H1 (cell line): Measurements from ENCODE around the gene MPPED1. TPM values are rescaled to one million over a fixed set of nuclear protein-coding genes. Genes with fewer than 3 reads are reported as not detected.

Experiments used
- CTCF ChIA-PET: fragments of 300-600 bp; sonication (Branson Sonifier 250); formaldehyde crosslinking; loops from one replicate; lab custom pipeline; 2021; ENCODE audit not compliant: partially characterized antibody; lab: Charles Lee
- POLR2A ChIA-PET: fragments of 300-600 bp; sonication (Branson Sonifier 250); formaldehyde crosslinking; loops from one replicate; lab custom pipeline; 2021; ENCODE audit warnings: inconsistent platforms; ENCODE audit not compliant: partially characterized antibody; lab: Charles Lee
- DNase-seq, 2 experiments: peaks; one replicate each; pipeline versions ENCODE4 v3.0.0 to v3.0.0-alpha.2; 2010 to 2022; ENCODE audit warnings: low spot score in 2 of 2, low read depth in 1 of 2, mixed read lengths in 1 of 2
- FAIRE-seq: peaks from 2 replicates; lab custom pipeline; 2011; peaks lifted over from hg19 to GRCh38; lab: Jason Lieb, UNC
- H2AFZ ChIP-seq: 2 replicates; pipeline ENCODE4 v1.8.1; 2012; ENCODE audit warnings: low read length, inconsistent platforms
- H2AK5ac ChIP-seq: 2 replicates; pipeline ENCODE4 v1.6.1; 2013; ENCODE audit warnings: low read depth, low read length
- H2BK120ac ChIP-seq: replicated peaks from 2 replicates; pipeline ENCODE3; 2013; ENCODE audit warnings: low read depth, low read length, inconsistent platforms
- H2BK12ac ChIP-seq: 2 replicates; pipeline ENCODE4 v1.6.1; 2013; ENCODE audit warnings: low read depth, low read length
- H2BK15ac ChIP-seq: 2 replicates; pipeline ENCODE4 v1.6.1; 2013; ENCODE audit warnings: low read length
- H2BK20ac ChIP-seq: 2 replicates; pipeline ENCODE4 v1.6.1; 2013; ENCODE audit warnings: low read length
- H2BK5ac ChIP-seq: 2 replicates; pipeline ENCODE4 v1.6.1; 2013; ENCODE audit warnings: low read depth, low read length
- H3K14ac ChIP-seq: 2 replicates; pipeline ENCODE4 v1.6.1; 2013; ENCODE audit warnings: inconsistent platforms; ENCODE audit not compliant: insufficient read length
- H3K18ac ChIP-seq: 2 replicates; pipeline ENCODE4 v1.6.1; 2013; ENCODE audit warnings: low read length; ENCODE audit errors: extremely low read depth
- H3K23ac ChIP-seq: 2 replicates; pipeline ENCODE4 v1.6.1; 2013; ENCODE audit warnings: inconsistent platforms; ENCODE audit not compliant: insufficient read length
- H3K23me2 ChIP-seq: 2 replicates; pipeline ENCODE4 v1.6.1; 2013; ENCODE audit warnings: low read depth, low read length
- H3K27ac ChIP-seq: 2 replicates; pipeline ENCODE4 v1.6.1; 2011; ENCODE audit warnings: low read depth, low read length, inconsistent platforms
- H3K27me3 ChIP-seq, 4 experiments: replicated peaks in 1 of 4; 1 replicate in 1 of 4; 2 replicates in 3 of 4; pipeline versions ENCODE4 v1.6.1 to v1.8.1; 2011 to 2013; ENCODE audit warnings: low read length in 3 of 4, mild to moderate bottlenecking in 3 of 4, inconsistent platforms in 2 of 4, mixed read lengths in 2 of 4, moderate library complexity in 1 of 4; ENCODE audit not compliant: control insufficient read depth in 3 of 4, insufficient read depth in 3 of 4; ENCODE audit errors: extremely low read depth in 1 of 4
- H3K36me3 ChIP-seq, 4 experiments: 2 replicates each; pipeline versions ENCODE4 v1.6.1 to v1.8.1; 2011 to 2013; ENCODE audit warnings: mild to moderate bottlenecking in 4 of 4, low read length in 3 of 4, moderate library complexity in 2 of 4, control low read depth in 1 of 4, inconsistent platforms in 1 of 4; ENCODE audit not compliant: insufficient read depth in 4 of 4, control insufficient read depth in 2 of 4
- H3K4ac ChIP-seq: replicated peaks from 2 replicates; pipeline ENCODE3; 2013; ENCODE audit warnings: low read length, low read depth, mixed read lengths, inconsistent platforms; ENCODE audit not compliant: insufficient read length
- H3K4me1 ChIP-seq, 4 experiments: replicated peaks in 1 of 4; 1 replicate in 1 of 4; 2 replicates in 3 of 4; pipeline versions ENCODE4 v1.6.1 to v1.8.1; 2011 to 2013; ENCODE audit warnings: low read length in 3 of 4, inconsistent platforms in 2 of 4, mixed read lengths in 1 of 4; ENCODE audit not compliant: insufficient read depth in 4 of 4, control insufficient read depth in 3 of 4
- H3K4me2 ChIP-seq, 2 experiments: 2 replicates each; pipeline versions ENCODE4 v1.6.1 to v1.8.1; 2011 to 2013; ENCODE audit warnings: low read depth in 2 of 2, low read length in 2 of 2, control low read depth in 1 of 2, inconsistent platforms in 1 of 2, mild to moderate bottlenecking in 1 of 2; ENCODE audit not compliant: insufficient read depth in 1 of 2
- H3K4me3 ChIP-seq, 4 experiments: fragments of 200-600, 300-600 bp in 1 of 4; sonication (generic), shearing (Covaris generic), sonication (Bioruptor Twin) in 1 of 4; 2 replicates each; pipeline versions ENCODE4 v1.5.1 to v1.8.1; 2011 to 2016; ENCODE audit warnings: low read length in 4 of 4, low read depth in 3 of 4, control low read depth in 2 of 4, inconsistent platforms in 2 of 4, mild to moderate bottlenecking in 2 of 4, mixed read lengths in 1 of 4, moderate library complexity in 1 of 4; ENCODE audit not compliant: insufficient read depth in 2 of 4; ENCODE audit errors: extremely low read depth in 1 of 4
- H3K56ac ChIP-seq: replicated peaks from 2 replicates; pipeline ENCODE3; 2013; ENCODE audit warnings: low read depth, mild to moderate bottlenecking, mixed read lengths, low read length, inconsistent platforms; ENCODE audit not compliant: insufficient read length
- H3K79me1 ChIP-seq: 2 replicates; pipeline ENCODE4 v1.6.1; 2013; ENCODE audit warnings: low read depth, low read length, control low read depth
- H3K79me2 ChIP-seq, 2 experiments: 2 replicates each; pipeline versions ENCODE4 v1.6.1 to v1.8.1; 2012 to 2013; ENCODE audit warnings: low read length in 2 of 2, mild to moderate bottlenecking in 2 of 2, inconsistent platforms in 1 of 2; ENCODE audit not compliant: insufficient read depth in 2 of 2, control insufficient read depth in 1 of 2
- H3K9ac ChIP-seq, 4 experiments: replicated peaks in 1 of 4; 1 replicate in 1 of 4; 2 replicates in 3 of 4; pipeline versions ENCODE4 v1.6.1 to v1.8.1; 2011 to 2013; ENCODE audit warnings: low read depth in 3 of 4, low read length in 3 of 4, control low read depth in 2 of 4, mild to moderate bottlenecking in 2 of 4, moderate library complexity in 2 of 4, inconsistent platforms in 1 of 4; ENCODE audit errors: extremely low read depth in 1 of 4
- H3K9me3 ChIP-seq, 2 experiments: 2 replicates each; pipeline versions ENCODE4 v1.6.1 to v1.8.1; 2012 to 2013; ENCODE audit warnings: mild to moderate bottlenecking in 2 of 2, moderate library complexity in 2 of 2, control low read depth in 1 of 2, inconsistent platforms in 1 of 2, low read depth in 1 of 2, low read length in 1 of 2, mixed read lengths in 1 of 2; ENCODE audit not compliant: insufficient read depth in 2 of 2
- H4K20me1 ChIP-seq, 2 experiments: replicated peaks in 1 of 2; 2 replicates each; pipeline versions ENCODE3 to v1.8.1; 2011 to 2013; ENCODE audit warnings: inconsistent platforms in 2 of 2, low read length in 2 of 2, mild to moderate bottlenecking in 1 of 2; ENCODE audit not compliant: insufficient read depth in 2 of 2, control insufficient read depth in 1 of 2
- H4K5ac ChIP-seq: 2 replicates; pipeline ENCODE4 v1.6.1; 2013; ENCODE audit warnings: low read length, low read depth, mixed read lengths, inconsistent platforms; ENCODE audit not compliant: insufficient read length
- H4K8ac ChIP-seq: 2 replicates; pipeline ENCODE4 v1.8.0; 2013; ENCODE audit warnings: mild to moderate bottlenecking, moderate library complexity, low read length, inconsistent platforms; ENCODE audit not compliant: insufficient read depth; ENCODE audit errors: extremely low read depth
- H4K91ac ChIP-seq: replicated peaks from 2 replicates; pipeline ENCODE3; 2013; ENCODE audit warnings: low read length, mixed read lengths, inconsistent platforms; ENCODE audit not compliant: insufficient read length
- HDAC2 ChIP-seq, 2 experiments: fragments of 300-600 bp in 1 of 2; sonication (generic) in 1 of 2; IDR thresholded peaks; 2 replicates each; pipeline ENCODE4 v1.6.1; 2011 to 2012; ENCODE audit warnings: low read depth in 2 of 2, low read length in 2 of 2, mild to moderate bottlenecking in 2 of 2, moderate library complexity in 2 of 2, borderline replicate concordance in 1 of 2, inconsistent platforms in 1 of 2
- RFX5 ChIP-seq: IDR thresholded peaks from 2 replicates; pipeline ENCODE4 v1.6.1; 2011; ENCODE audit warnings: low read depth, low read length, improper control_type of control experiment, borderline replicate concordance
- SIRT6 ChIP-seq: IDR thresholded peaks from one replicate; pipeline ENCODE4 v1.7.1; 2012; ENCODE audit warnings: low read length, inconsistent platforms
- SP2 ChIP-seq: IDR thresholded peaks from 2 replicates; pipeline ENCODE4 v1.6.1; 2012; ENCODE audit warnings: mild to moderate bottlenecking, low read length, inconsistent platforms
- whole genome bisulfite sequencing, 2 experiments: shearing (Covaris generic) in 1 of 2; methylation state at CpG; one replicate each; pipeline versions ENCODE4 v1.1.6 to v1.1.7; 2013 to 2015; ENCODE audit warnings: low lambda C conversion rate in 2 of 2, mixed read lengths in 2 of 2, inconsistent platforms in 1 of 2, low coverage in 1 of 2, missing lambda C conversion rate in 1 of 2; ENCODE audit not compliant: insufficient replicate concordance in 2 of 2, insufficient coverage in 1 of 2, insufficient read length in 1 of 2; ENCODE audit errors: extremely low coverage in 1 of 2, missing lambda C conversion rate in 1 of 2; 5-methylcytosine and 5-hydroxymethylcytosine counted together
- polyA plus RNA-seq, 7 experiments: library from polyadenylated mRNA; depleted of rRNA in 3 of 7; stranded (reverse) in 5 of 7; unstranded in 2 of 7; fragments of >200 nt in 5 of 7; fragments of 200-250 nt in 2 of 7; gene quantifications; 1 replicate in 5 of 7; 2 replicates in 1 of 7; 4 replicates in 1 of 7; pipeline versions ENCODE4 v1.2.1 to v1.2.3, GENCODE V29; 2011 to 2013; ENCODE audit warnings: missing spikeins in 2 of 7, mixed read lengths in 2 of 7
- total RNA-seq: library from RNA; stranded (reverse); fragmentation: NEBNext Ultra II Directional; extraction: Animal tissue kit (Norgen Biotek cat#: 25700); gene quantifications from 2 replicates; pipeline ENCODE4 v1.2.1, GENCODE V29; 2021

MPPED1 gene
- total and polyA plus RNA-seq, 2 of the 8 experiments (the other 6 are each of a cell fraction or from before 2014, with no cell fraction given) = 0.29 to 0.37 TPM

DNA sequence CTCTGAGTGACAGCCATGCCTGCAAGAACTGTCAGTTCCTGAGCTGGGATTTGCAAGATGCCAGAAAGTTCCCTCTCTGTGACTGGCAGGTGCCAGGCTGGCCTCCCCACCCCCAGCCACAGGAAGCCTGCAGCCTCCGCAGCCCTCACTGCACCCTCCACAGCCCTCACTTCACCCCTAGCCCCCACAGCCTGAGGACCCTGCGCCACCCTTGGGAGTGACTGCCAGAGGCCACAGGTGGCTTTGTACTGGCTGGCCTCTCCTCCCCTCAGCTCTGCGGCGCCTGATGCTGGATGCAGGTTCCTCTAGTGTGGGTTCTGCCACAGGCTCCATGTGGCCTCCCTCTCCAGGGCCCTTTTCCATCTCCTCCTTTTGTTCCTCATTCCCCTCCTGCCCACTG is 28.7 kb downstream of the MPPED1 start:
- no peak overlapping the region for H3K9ac ChIP-seq
- no peaks in the 10 kb centered on the region for H3K79me1 ChIP-seq
- H2AK5ac ChIP-seq = no peak overlapping the region
- DNase-seq (no peak), FAIRE-seq (no peak)
- no peak overlapping the region for H3K18ac ChIP-seq
- H3K27ac ChIP-seq = no peak overlapping the region
- H2BK120ac ChIP-seq = no peak overlapping the region
- no peaks in the 10 kb centered on the region for H3K79me2 ChIP-seq
- no peak overlapping the region; the same call in 1 of the 2 replicates for H4K8ac ChIP-seq
- no peak for TF ChIP-seq HDAC2 (IDR thresholded peaks at IDR 0.05; ENCODE audit: borderline replicate concordance in 1 of 2, low read depth in 2 of 2, low read length in 2 of 2)
- no peak for TF ChIP-seq SP2
- TF ChIP-seq SIRT6 = no peak
- no peak for TF ChIP-seq RFX5
- H2AFZ ChIP-seq = no peak overlapping the region
- ChIA-PET POLR2A (no interaction called here), CTCF (interaction anchor here (1.1 to 2.6 kb wide), 4 partner anchors 9 to 53 kb away, joined by 3 to 12 read pairs (median 4); no protein-coding TSS in a partner anchor)
- 80% methylated on average over 4 of the region's 4 CpGs; no CpG with 5 or more reads in 1 of the 2 experiments for WGBS, 2 experiments
- H3K27me3 ChIP-seq = no peaks in the 10 kb centered on the region
- no peak overlapping the region for H4K91ac ChIP-seq
- no peaks in the 10 kb centered on the region for H3K23me2 ChIP-seq
- H3K14ac ChIP-seq = no peak overlapping the region
- no peak overlapping the region for H3K4me3 ChIP-seq
- H3K4me1 ChIP-seq = no peaks in the 10 kb centered on the region
- H2BK12ac ChIP-seq = no peak overlapping the region
- H4K20me1 ChIP-seq = no peaks in the 10 kb centered on the region
- H2BK5ac ChIP-seq = no peak overlapping the region
- no peak overlapping the region for H3K4me2 ChIP-seq
- no peaks in the 10 kb centered on the region for H3K36me3 ChIP-seq
- H3K4ac ChIP-seq = no peak overlapping the region
- H3K56ac ChIP-seq = no peak overlapping the region
- no peak overlapping the region for H2BK20ac ChIP-seq
- no peak overlapping the region for H3K23ac ChIP-seq
- no peak overlapping the region for H4K5ac ChIP-seq
- H2BK15ac ChIP-seq = no peak overlapping the region
- H3K9me3 ChIP-seq = no peaks in the 10 kb centered on the region
